ENCODE data around the gene FBP2. TPM values are rescaled to one million over a fixed set of nuclear protein-coding genes. Genes with fewer than 3 reads are reported as not detected.
"Not testable (repeated sequence)": the region's sequence is repeated elsewhere in the genome, so short reads cannot be mapped to it uniquely, and the experiment has no call there.

FBP2 gene
- total and polyA plus RNA-seq, 2 donors (not counting 1 experiment from before 2014, with no cell fraction given) = not detected

GRCh38 chr9:94600715-94601114 is 7.1 kb upstream of the FBP2 start:
- no peaks in the 10 kb centered on the region for H3K4me1 ChIP-seq (ENCODE audit: control insufficient read depth, extremely low read depth, insufficient read depth, low read length)
- TF ChIP-seq EZH2 (IDR thresholded peaks at IDR 0.05; ENCODE audit: low read length, missing control alignments) = no peak
- no peak for TF ChIP-seq CTCF (conservative IDR thresholded peaks at IDR 0.05 in 1 of 2, IDR thresholded peaks at IDR 0.05 in 1 of 2; ENCODE audit: low read depth in 1 of 2, low read length in 2 of 2)

DNA sequence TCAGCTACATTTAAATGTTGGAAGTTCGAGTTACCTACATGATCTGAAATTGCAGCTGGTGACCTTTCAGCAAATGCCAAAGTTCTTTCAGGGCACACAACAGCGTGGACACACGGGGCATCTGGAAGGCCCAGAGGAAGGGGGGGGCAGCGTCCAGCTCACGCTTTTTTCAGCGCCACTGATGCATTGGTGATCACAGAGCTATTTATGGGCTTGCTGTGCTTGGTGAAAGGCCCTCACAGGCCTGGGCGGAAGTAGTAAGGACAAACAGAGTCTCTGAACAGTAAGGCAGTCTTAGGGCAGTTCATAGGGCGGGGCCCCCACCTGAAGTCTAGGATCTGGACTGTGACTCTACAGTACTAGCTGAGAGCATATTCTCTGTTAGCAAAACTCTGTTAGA is 6.6 kb upstream of the FBP2 start:
- H4K20me1 ChIP-seq (ENCODE audit: control insufficient read depth, extremely low read depth, insufficient read depth, low read length) = no peaks in the 10 kb centered on the region
- H3K36me3 ChIP-seq (ENCODE audit: control insufficient read depth, insufficient read depth, low read length) = no peaks in the 10 kb centered on the region
- TF ChIP-seq CTCF (conservative IDR thresholded peaks at IDR 0.05 in 1 of 2, IDR thresholded peaks at IDR 0.05 in 1 of 2; ENCODE audit: low read depth in 1 of 2, low read length in 2 of 2) (no peak), EZH2 (IDR thresholded peaks at IDR 0.05; ENCODE audit: low read length, missing control alignments) (no peak)
- H3K4me2 ChIP-seq (ENCODE audit: extremely low read depth, insufficient read depth, low read length) = no peak overlapping the region
- no peaks in the 10 kb centered on the region for H3K79me2 ChIP-seq (ENCODE audit: control insufficient read depth, insufficient read depth, low read length)
- H3K9ac ChIP-seq (ENCODE audit: insufficient read depth, low read length) = no peak overlapping the region
- no peak overlapping the region for H3K4me3 ChIP-seq (replicated peaks in 1 of 4; ENCODE audit: control extremely low read depth in 1 of 4, insufficient read depth in 1 of 4, low read depth in 3 of 4, low read length in 4 of 4)
- H3K27me3 ChIP-seq (ENCODE audit: control insufficient read depth, insufficient read depth, low read length) = peaks cover 3% of the 10 kb centered on the region
- no peak overlapping the region for H2AFZ ChIP-seq (ENCODE audit: low read length)
- H3K4me1 ChIP-seq (ENCODE audit: control insufficient read depth, extremely low read depth, insufficient read depth, low read length) = no peaks in the 10 kb centered on the region
- no peak for DNase-seq (ENCODE audit: low read depth in 2 of 2)
- no peak overlapping the region for H3K27ac ChIP-seq (ENCODE audit: insufficient read depth, low read length)
- H3K9me3 ChIP-seq (ENCODE audit: control insufficient read depth, insufficient read depth, low read depth, low read length) = no peaks in the 10 kb centered on the region

More at GRCh38 chr9:94600715-94601114, 7.1 kb upstream of the FBP2 start:
- no peaks in the 10 kb centered on the region for H4K20me1 ChIP-seq (ENCODE audit: control insufficient read depth, extremely low read depth, insufficient read depth, low read length)
- no peak overlapping the region for H3K4me3 ChIP-seq (replicated peaks in 1 of 4; ENCODE audit: control extremely low read depth in 1 of 4, insufficient read depth in 1 of 4, low read depth in 3 of 4, low read length in 4 of 4)
- peaks cover 3% of the 10 kb centered on the region for H3K27me3 ChIP-seq (ENCODE audit: control insufficient read depth, insufficient read depth, low read length)
- H3K79me2 ChIP-seq (ENCODE audit: control insufficient read depth, insufficient read depth, low read length) = no peaks in the 10 kb centered on the region
- no peak for DNase-seq (ENCODE audit: low read depth in 2 of 2)
- no peak overlapping the region for H3K9ac ChIP-seq (ENCODE audit: insufficient read depth, low read length)
- H3K27ac ChIP-seq (ENCODE audit: insufficient read depth, low read length) = no peak overlapping the region
- H3K36me3 ChIP-seq (ENCODE audit: control insufficient read depth, insufficient read depth, low read length) = no peaks in the 10 kb centered on the region
- H3K9me3 ChIP-seq (ENCODE audit: control insufficient read depth, insufficient read depth, low read depth, low read length) = no peaks in the 10 kb centered on the region
- no peak overlapping the region for H3K4me2 ChIP-seq (ENCODE audit: extremely low read depth, insufficient read depth, low read length)
- no peak overlapping the region for H2AFZ ChIP-seq (ENCODE audit: low read length)

- Histone ChIP-seq H3K9me3 (ENCODE audit: control insufficient read depth, insufficient read depth, low read depth, low read length) (no peaks in the 10 kb centered on the region), H3K4me3 (replicated peaks in 1 of 4; ENCODE audit: control extremely low read depth in 1 of 4, insufficient read depth in 1 of 4, low read depth in 3 of 4, low read length in 4 of 4) (no peak overlapping the region), H3K9ac (ENCODE audit: insufficient read depth, low read length) (no peak overlapping the region), H3K4me2 (ENCODE audit: extremely low read depth, insufficient read depth, low read length) (no peak overlapping the region), H4K20me1 (ENCODE audit: control insufficient read depth, extremely low read depth, insufficient read depth, low read length) (no peaks in the 10 kb centered on the region), H3K27me3 (ENCODE audit: control insufficient read depth, insufficient read depth, low read length) (no peaks in the 10 kb centered on the region), H2AFZ (ENCODE audit: low read length) (no peak overlapping the region), H3K36me3 (ENCODE audit: control insufficient read depth, insufficient read depth, low read length) (no peaks in the 10 kb centered on the region), H3K4me1 (ENCODE audit: control insufficient read depth, extremely low read depth, insufficient read depth, low read length) (no peaks in the 10 kb centered on the region), H3K79me2 (ENCODE audit: control insufficient read depth, insufficient read depth, low read length) (no peaks in the 10 kb centered on the region), H3K27ac (ENCODE audit: insufficient read depth, low read length) (no peak overlapping the region)
- DNase-seq (ENCODE audit: low read depth in 2 of 2) = no peak
- TF ChIP-seq CTCF (conservative IDR thresholded peaks at IDR 0.05 in 1 of 2, IDR thresholded peaks at IDR 0.05 in 1 of 2; ENCODE audit: low read depth in 1 of 2, low read length in 2 of 2) (no peak), EZH2 (IDR thresholded peaks at IDR 0.05; ENCODE audit: low read length, missing control alignments) (no peak)
Measured at GRCh38 chr9:94599102-94599501, 5.5 kb upstream of the FBP2 start.

DNA sequence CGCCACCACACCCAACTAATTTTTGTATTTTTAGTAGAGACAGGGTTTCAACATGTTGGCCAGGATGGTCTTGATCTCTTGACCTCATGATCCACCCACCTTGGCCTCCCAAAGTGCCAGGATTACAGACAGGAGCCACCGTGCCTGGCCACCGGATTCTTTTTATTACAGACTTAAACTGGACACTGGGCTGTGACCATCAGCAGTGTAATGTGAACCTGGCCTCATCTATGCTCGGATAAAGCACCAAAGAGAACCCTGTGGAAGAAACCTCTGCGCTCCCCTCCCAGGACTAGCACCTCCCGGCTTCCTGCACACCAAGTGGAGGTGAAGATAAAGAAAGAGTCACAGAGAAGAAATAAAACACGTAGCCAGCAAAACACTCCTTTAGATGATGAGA is 941 bp downstream of the FBP2 start:
- H4K20me1 ChIP-seq (ENCODE audit: control insufficient read depth, extremely low read depth, insufficient read depth, low read length); H3K9me3 ChIP-seq (ENCODE audit: control insufficient read depth, insufficient read depth, low read depth, low read length); H3K27me3 ChIP-seq (ENCODE audit: control insufficient read depth, insufficient read depth, low read length); H3K4me2 ChIP-seq (ENCODE audit: extremely low read depth, insufficient read depth, low read length); H3K4me1 ChIP-seq (ENCODE audit: control insufficient read depth, extremely low read depth, insufficient read depth, low read length); H3K79me2 ChIP-seq (ENCODE audit: control insufficient read depth, insufficient read depth, low read length); H2AFZ ChIP-seq (ENCODE audit: low read length); H3K4me3 ChIP-seq (replicated peaks in 1 of 4; ENCODE audit: control extremely low read depth in 1 of 4, insufficient read depth in 1 of 4, low read depth in 3 of 4, low read length in 4 of 4); H3K36me3 ChIP-seq (ENCODE audit: control insufficient read depth, insufficient read depth, low read length); H3K9ac ChIP-seq (ENCODE audit: insufficient read depth, low read length); H3K27ac ChIP-seq (ENCODE audit: insufficient read depth, low read length); DNase-seq (ENCODE audit: low read depth in 2 of 2): not testable (repeated sequence)
